Kasumi-1 (cell line): Measurements from ENCODE around the gene CRYGS.
"Not testable (repeated sequence)": the region's sequence is repeated elsewhere in the genome, so short reads cannot be mapped to it uniquely, and the experiment has no call there.

Source experiments
- DNase-seq, 2 experiments: peaks; one replicate each; lab custom pipeline; 2025; lab: John Stamatoyannopoulos, UW

CRYGS gene

GRCh38 chr3:186519021-186519658 lies 25.0 kb downstream of the CRYGS start:
- DNase-seq = peak; percentile 63 to 71

- no peak for DNase-seq
Measured at GRCh38 chr3:186517218-186517617, 27.0 kb downstream of the CRYGS start.

DNA sequence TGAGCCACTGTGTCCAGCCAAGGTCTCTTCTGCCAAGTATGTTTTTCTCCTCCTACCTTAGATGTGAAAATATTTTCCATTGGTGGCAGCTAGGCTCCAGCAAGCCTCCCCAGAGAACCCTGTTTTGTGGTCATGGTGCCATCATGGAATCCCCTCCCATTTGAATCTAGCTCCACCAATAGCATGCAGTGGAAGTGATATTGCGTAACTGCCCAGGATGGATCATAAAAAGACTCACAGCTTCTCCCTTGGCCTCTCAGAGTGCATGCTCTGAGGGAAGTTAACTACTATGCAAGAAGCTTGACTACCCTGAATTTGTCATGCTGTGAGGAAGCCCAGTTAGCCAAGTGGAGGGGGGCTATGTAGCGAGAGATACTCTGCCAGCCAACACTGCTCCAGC lies 27.5 kb downstream of the CRYGS start:
- peak; percentile 77 to 86 for DNase-seq

DNA sequence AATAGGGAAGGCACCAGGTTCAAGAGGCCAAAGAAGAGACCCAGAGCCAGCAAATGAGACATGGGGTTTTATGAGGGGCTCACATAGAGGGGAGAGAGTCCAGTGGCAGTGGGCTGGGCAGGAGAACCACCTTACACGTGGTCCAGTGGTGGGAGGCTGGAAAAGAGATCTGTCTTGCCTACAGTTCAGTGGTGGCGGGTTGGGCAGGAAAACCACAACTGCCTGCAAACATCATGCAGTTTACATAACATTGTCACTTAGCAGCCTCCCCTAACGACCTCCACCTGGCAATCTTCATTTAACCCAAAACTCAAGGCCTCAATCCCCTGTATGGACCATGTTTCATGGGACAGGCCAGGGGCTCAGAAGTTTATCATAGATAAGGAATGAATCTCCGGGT lies 29.1 kb downstream of the CRYGS start:
- DNase-seq = peak; percentile 45 to 52

- peak in 1 of 2 experiments; percentile 30 for DNase-seq
Measured at GRCh38 chr3:186514296-186515002, 29.7 kb downstream of the CRYGS start.

- DNase-seq = no peak
Measured at GRCh38 chr3:186513386-186513785, 30.8 kb downstream of the CRYGS start.

DNA sequence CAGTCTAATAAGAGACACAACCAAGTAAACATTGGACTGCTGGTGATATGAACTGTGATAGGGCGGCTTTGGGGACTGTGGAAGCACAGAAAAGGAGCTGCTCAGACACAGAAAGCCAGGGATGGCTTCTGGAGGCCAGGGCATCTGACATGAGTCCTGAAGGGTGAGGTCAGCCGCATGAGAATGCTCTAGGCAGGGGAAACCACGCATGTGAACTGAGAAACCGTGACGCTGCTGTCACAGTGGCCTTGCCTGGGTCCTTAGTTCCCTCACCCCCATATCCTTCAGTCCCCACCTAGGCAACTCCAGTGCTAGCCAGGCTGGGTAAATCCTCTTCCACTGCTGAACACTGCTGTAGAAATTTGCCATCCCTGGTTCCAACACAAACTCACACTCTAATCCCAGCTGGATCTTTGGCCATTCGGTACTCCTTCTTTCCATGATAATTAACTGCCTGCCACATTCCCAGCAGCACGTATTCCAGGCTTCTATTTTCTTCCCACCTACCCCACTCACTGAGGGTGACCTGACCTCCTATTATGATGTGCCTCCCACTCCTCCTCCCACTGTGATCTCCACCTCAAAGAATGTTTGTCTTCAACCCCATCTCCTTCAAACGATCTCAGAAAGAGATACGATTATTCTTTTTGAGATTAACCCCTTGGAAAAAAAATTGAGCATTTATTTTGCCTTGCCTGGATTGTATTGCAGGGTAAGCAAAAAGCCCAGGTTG lies 31.4 kb downstream of the CRYGS start:
- DNase-seq = no peak

DNA sequence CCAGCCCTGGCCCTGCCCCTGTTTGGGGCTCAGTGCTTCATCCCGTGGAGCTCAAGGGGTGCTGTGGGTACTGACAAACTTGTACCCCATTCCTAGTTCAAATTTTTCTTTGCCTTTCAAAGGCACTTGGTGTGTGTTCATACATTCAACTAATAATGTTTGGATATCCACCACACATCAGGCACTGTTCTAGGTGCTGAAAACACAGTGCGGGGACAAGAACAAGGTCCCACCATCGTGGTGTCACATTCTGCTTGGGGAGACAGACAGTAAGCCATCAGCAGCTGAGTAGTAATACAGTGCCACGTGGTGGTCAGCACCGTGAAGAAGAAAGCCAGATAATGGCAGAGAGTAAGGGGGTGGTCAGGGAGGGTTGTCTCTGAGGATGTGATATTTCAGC lies 32.5 kb downstream of the CRYGS start:
- no peak for DNase-seq

GRCh38 chr3:186511245-186511644 lies 32.9 kb downstream of the CRYGS start:
- DNase-seq = no peak

DNA sequence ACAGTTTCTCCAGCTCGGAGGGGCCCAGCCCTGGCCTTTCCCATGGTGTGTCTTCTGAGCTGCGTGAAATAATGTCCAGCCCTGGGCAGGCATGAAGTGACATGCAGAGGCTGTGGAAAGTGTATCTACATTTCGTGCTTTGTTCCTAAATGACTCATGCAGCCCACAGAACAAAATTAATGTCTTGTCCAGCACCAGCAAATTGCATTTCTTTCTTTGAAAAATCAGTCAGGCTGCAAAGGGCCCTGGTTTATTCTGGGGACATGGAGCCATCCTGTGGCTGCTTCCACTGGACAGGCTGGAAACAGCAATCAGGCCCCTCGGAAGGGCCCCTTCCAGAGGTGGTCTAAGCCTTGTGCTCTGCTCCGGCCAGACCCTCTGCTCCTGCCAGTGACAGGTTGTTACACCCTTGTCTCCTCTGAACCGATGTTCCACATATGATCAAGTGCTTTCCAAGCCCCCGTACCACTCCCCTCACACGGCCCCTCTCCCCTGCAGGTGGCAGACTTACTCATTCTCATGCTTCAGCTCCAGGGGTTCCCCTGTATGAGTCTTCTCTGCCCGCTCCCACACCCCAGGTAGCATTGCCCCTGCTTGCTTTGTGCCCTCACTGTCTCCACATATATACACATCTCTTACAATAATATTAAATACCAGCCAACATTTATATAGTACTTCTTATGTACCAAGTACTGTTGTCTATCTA lies 33.7 kb downstream of the CRYGS start:
- no peak for DNase-seq

- no peak for DNase-seq
Measured at GRCh38 chr3:186509423-186509822, 34.8 kb downstream of the CRYGS start.

- no peak for DNase-seq
Measured at GRCh38 chr3:186506857-186507256, 37.3 kb downstream of the CRYGS start.

DNA sequence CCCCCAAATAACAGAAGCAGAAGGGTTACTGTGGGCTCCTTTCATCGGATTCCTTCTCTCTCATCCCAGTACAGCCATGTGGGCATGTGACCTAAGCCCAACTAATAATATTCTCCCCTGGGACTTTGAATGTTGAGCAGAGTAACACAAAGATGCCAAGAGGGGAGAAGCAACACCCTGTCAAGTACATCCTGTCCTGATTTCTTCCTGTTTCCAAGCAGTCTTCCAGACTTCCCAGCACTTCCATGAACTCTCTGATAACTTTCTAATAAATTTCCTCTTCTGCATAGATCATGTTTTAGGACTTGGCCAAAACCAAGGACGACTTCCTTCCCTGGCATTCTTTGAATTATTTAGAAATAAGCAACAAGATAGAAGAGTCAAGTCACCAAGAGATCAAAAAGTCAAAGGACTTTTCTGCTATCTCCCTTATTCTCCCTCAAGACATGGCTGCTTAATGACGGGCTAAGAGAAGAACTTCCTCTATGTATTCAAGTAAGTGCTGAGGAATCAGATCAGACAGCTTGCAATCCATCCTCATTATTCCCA lies 37.9 kb downstream of the CRYGS start:
- DNase-seq = no peak

- peak in 1 of 2 experiments; percentile 45 for DNase-seq
Measured at GRCh38 chr3:186502966-186503712, 41.0 kb downstream of the CRYGS start.

DNA sequence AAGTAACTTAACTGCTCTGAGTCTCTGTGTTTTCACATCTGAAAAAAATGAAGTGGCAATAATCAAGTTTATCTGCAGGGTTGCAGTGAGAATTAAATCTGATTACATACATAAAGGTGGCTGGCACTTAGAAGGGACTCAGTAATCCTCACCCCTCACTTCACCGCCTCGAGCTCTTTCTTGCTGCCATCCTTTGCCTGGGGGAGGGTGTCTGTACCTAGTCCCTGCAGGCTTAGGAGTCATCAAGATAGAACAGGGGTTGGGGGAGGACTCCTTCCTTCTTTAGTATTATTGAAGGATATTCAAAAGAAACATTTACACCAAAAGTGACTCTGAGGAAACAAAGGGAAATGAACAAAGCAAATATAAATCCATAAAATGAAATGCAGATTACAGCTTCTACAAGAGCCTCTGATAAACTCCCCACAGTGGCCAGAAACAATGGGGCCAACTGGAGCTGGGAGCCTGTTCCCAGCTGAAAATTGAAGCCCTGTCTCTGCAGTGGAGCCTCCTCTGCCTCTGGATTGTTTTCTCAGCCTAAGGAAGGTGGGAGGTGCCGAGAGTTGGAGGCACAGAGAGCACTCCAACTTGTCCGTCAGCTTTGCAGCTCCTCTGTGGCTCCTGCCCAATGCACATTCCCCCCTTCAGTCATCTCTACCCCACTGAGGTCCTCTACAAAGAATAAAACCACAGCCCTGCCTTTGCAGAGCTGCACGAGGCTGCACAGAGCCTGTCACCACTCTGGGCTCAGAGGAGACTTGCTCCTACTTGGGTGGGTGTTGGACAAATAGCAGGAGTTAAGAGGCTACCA lies 41.8 kb downstream of the CRYGS start:
- DNase-seq = peak; percentile 66 to 76

- not testable (repeated sequence) for DNase-seq
Measured at GRCh38 chr3:186499949-186500348, 44.2 kb downstream of the CRYGS start.

DNA sequence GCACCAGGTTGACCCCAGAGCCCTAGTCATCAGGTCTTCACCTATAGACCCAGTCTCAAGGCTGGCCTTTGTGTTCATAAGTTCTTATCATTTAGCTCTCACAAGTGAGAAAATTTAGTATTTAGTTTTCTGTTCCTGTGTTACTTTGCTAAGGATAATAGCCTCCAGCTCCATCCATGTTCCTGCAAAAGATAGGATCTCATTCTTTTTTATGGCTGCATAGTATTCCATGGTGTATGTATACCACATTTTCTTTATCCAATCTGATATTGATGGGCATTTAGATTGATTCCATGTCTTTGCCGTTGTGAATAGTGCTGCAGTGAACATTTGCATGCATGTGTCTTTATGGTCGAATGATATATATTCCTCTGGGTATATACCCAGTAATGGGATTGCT lies 46.2 kb downstream of the CRYGS start:
- not testable (repeated sequence) for DNase-seq

- no peak for DNase-seq
Measured at GRCh38 chr3:186497608-186498007, 46.6 kb downstream of the CRYGS start.

DNA sequence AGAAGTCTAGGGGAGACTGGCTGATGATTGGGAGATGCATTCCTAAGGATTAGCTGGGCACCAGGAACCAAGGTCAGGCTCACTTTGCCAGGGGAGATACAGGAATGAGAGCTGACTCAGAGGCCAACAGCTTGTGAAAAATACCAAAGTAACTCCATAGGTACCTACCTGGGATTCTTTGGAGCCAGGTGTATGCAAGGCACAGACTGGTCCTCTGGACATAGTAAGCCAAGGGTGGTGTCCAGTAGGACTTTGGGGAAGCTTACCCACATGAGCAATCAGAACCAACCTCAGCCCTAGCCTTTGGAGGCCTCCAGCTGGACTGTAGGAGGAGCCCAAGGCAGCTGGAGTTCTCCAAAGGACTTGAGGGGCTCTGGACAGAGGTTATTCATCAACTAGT lies 47.5 kb downstream of the CRYGS start:
- no peak for DNase-seq

GRCh38 chr3:186496016-186496415 lies 48.2 kb downstream of the CRYGS start:
- DNase-seq = no peak
